Large intestine (tissue), 3 donors: ENCODE results near the gene ZNF554. TPM values are rescaled to one million over a fixed set of nuclear protein-coding genes. Genes with fewer than 3 reads are reported as not detected.

Experiments
- DNase-seq, 2 donors: peaks; one replicate each; pipeline versions ENCODE4 v3.0.0 to v3.0.0-alpha.2; 2013
- H3K27ac ChIP-seq: one replicate; pipeline ENCODE4 v1.5.1; 2013; ENCODE audit warnings: low read length
- H3K27me3 ChIP-seq: 2 replicates; pipeline ENCODE4 v1.6.1; 2013; ENCODE audit warnings: low read length; ENCODE audit not compliant: control insufficient read depth, insufficient read depth
- H3K36me3 ChIP-seq: 2 replicates; pipeline ENCODE4 v1.6.1; 2013; ENCODE audit warnings: low read length; ENCODE audit not compliant: control insufficient read depth, insufficient read depth
- H3K4me1 ChIP-seq: one replicate; pipeline ENCODE4 v1.6.1; 2013; ENCODE audit warnings: low read length; ENCODE audit not compliant: control insufficient read depth, insufficient read depth
- H3K4me3 ChIP-seq: one replicate; pipeline ENCODE4 v1.5.1; 2013; ENCODE audit warnings: low read length
- H3K9me3 ChIP-seq: one replicate; pipeline ENCODE4 v1.6.1; 2013; ENCODE audit warnings: mild to moderate bottlenecking, low read depth, low read length, moderate library complexity; ENCODE audit not compliant: control insufficient read depth
- WGBS: methylation state at CpG from one replicate; pipeline ENCODE4 v1.1.5; 2013; ENCODE audit warnings: low lambda C conversion rate; ENCODE audit not compliant: insufficient coverage; 5-methylcytosine and 5-hydroxymethylcytosine counted together
- polyA plus RNA-seq: library from polyadenylated mRNA; unstranded; fragments of 120-200 nt; gene quantifications from one replicate; pipeline ENCODE4 v1.2.1, GENCODE V29; 2013

Gene ZNF554
- polyA plus RNA-seq, 1 donor, result 5.5 TPM

DNA sequence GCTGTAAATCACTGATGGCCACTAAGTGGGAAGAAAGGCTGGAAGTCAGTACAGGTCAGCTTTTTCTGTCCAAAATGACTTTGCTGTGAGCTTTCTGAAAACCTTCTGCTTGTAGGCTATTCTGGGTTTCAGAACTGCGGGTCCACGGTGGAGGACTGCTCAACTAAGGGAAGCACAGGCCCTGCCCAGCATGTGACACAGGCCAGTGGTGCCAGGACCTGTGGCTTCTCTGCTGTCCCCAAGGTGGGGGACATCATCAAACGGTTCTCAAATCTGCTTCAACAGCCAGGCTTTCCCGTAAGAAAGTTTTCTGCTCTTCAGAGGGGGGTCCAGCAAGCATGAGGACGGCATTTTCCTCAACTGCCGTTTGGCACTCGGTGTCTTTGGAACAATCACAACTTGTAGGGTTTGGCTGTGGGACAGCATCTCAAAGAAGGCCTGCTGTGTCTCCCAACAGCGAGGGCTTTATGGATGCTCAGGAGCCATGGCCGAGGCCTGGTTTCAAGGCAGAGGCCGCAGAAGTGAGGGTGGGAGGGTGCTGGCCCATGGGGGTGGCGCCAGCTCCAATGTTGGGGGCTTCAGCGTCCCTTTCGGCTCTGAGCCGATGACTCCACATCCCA is 40.4 kb upstream of the ZNF554 start:
- Histone ChIP-seq H3K4me1 (peaks cover 14% of the 10 kb centered on the region), H3K27me3 (no peaks in the 10 kb centered on the region), H3K9me3 (no peaks in the 10 kb centered on the region), H3K27ac (no peak overlapping the region), H3K36me3 (no peaks in the 10 kb centered on the region), H3K4me3 (no peak overlapping the region)
- WGBS, result no CpG with 5 or more reads among the region's 14 CpGs
- no peak for DNase-seq

DNA sequence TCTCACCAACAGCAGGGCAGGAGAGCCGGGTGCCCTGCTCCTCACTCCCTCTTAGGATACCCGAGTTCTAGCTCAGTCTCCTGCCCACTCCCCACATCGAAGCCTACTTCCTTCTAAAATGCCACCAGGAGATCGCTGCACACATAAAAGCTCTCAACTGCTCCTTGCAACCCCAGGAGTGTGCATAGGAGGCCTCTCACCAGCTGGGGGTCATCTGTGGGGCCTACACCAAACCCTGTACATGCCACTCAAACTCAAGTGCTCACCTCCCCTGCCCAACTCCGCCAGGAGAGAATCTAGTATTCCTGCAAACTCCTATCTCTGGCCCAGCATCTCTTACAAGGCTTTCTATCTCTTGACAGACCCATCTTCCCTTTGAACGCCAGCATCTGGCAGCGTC is 39.4 kb upstream of the ZNF554 start:
- Histone ChIP-seq H3K4me1 (peaks cover 23% of the 10 kb centered on the region), H3K4me3 (no peak overlapping the region), H3K36me3 (no peaks in the 10 kb centered on the region), H3K27ac (no peak overlapping the region), H3K27me3 (no peaks in the 10 kb centered on the region), H3K9me3 (no peaks in the 10 kb centered on the region)
- no peak for DNase-seq
- WGBS, result no CpG with 5 or more reads among the region's 7 CpGs

DNA sequence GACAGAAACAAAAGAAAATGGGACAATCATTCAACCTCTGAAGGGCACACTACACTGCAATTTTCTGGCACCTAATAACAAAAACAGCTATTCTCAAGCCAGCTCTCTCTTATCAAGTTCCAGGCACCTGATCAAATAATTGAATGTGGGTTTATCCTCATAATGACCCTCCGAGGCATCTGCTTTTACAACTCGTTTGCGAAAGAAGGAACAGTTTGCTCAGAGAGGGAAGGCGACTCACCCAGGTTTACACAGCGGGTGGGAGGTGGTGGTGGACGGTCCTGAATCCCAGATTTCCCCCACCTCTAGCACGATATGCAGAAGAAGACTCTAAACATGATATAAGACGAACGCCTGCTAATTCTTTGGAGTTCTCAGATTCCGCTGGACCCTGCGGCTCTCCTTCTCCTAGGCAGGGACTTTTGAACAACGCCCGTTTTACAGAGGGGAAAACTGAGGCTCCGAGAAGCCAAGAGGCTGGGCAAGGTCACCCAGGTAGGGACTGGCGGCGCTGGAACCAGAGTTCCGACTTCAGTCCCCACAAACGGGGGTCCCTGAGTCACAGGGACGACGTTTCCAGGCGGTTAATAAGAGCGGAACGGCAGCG is 37.2 kb upstream of the ZNF554 start:
- WGBS, result no CpG with 5 or more reads among the region's 24 CpGs
- peak overlapping the region; percentile 100 for H3K4me3 ChIP-seq
- H3K9me3 ChIP-seq, result no peaks in the 10 kb centered on the region
- H3K36me3 ChIP-seq, result no peaks in the 10 kb centered on the region
- peaks cover 23% of the 10 kb centered on the region for H3K4me1 ChIP-seq
- H3K27me3 ChIP-seq, result no peaks in the 10 kb centered on the region
- H3K27ac ChIP-seq, result peak overlapping the region; percentile 82
- DNase-seq, result peak in 1 of 2 donors; percentile 22

DNA sequence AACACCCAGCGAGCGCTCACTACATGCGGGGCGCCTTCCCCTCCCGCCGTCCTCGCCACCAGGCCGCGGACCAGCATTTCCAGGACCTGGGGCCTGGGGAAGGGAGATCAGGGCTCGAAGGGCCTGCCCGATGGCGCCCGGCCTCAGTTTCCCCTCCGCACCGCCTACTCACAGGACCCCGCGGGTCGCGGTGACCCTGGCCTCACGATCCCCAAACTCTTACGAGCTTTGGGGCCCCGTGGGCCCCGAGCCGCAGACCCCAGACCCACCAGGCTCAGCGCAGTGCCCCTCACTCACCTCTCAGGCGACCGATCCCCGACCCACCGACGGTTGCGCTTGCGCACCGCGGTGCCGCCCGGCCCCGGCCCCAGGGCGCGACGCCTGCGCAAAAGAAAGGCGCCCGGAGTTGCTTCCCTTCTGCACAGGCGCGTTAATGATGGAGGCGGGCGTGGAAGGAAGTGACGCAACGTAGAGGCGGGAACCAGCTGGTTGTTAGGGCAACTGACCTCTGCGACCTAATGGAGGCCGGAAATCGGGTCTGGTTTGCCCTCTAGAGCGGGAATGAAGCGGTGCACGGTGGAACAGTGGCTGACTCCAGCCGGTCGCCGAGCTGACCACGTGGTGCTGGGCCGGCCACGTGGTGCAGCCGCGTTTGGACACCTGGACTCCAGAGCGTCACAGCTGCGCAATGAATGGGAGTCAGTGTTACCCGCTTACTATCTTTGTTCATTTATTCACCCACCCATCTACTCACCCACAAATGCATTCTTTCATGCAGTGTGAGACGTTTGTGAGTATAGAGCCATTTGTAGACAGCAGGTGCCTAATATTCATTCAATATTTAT is 36.5 kb upstream of the ZNF554 start, which contains the start of gene SGTA:
SGTA (minus strand) TSS at position 338 of the 845 bp plus-strand sequence. CDS start 14,205 bp downstream, outside the sequence.
- Histone ChIP-seq H3K27me3 (no peaks in the 10 kb centered on the region), H3K36me3 (peaks cover under 1% of the 10 kb centered on the region), H3K4me1 (peaks cover 23% of the 10 kb centered on the region), H3K9me3 (no peaks in the 10 kb centered on the region), H3K4me3 (peak within 1 kb of the TSS; percentile 100), H3K27ac (peak within 1 kb of the TSS; percentile 82)
- peak; percentile 99 for DNase-seq
- no CpG with 5 or more reads among the region's 68 CpGs for WGBS

DNA sequence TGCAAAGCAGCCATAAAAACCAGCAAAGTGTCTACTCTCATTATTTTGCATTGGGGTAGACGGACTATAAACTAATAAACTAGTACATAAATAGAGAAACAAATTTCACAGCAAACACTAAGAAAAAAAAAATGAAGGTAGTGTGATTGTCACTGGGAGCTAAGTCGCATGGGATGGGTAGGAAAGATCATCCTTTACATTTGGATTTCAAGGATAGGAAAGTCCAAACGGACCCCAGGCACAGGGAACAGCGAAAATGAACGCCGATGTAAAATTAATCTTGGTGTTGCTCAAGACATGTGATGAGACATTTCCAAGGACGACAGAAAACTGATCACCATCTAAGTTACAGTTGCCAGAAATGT is 35.9 kb upstream of the ZNF554 start:
- Histone ChIP-seq H3K4me1 (peaks cover 23% of the 10 kb centered on the region), H3K27ac (peak overlapping the region; percentile 54), H3K36me3 (peaks cover 2% of the 10 kb centered on the region), H3K9me3 (no peaks in the 10 kb centered on the region), H3K4me3 (no peak overlapping the region), H3K27me3 (no peaks in the 10 kb centered on the region)
- 82% methylated on average over 2 of the region's 7 CpGs for WGBS
- DNase-seq, result no peak

DNA sequence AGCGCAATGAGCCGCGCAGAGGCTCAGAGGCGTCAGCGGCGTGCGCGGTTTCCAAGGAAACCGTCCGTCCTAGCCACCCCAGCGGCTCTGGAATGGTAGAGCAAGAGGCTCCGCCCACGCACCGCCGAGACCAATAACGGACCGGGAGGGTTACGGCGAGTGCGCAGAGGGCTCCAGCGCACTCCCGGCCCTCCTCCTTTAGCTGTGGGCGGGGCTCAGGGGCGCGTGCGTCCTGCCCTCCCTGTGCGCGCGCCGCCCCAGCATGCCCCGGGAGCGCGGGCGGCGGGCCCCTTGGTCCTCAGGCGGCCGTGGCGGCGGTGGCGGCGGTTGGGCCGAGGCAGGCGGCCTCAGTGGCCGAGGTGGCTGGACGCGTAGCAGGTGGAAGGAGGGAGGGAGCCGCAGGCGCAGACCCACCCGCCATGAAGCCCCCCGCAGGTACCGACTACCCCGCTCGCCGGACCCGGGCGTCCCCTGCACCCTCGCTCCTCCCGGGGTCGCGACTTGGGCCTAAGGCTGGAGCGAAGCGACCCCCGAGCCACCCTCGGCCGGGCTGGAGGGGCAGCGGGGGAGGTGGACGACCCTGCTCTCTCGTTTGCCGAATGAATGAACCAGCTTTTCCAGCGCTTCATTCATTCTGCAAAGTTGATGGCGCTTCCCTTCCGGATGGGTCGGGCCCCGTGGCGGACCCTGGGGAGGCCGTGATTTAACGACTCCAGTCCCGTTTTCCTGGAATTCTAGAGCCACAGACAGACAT is 34.2 kb upstream of the ZNF554 start, which contains the start of gene THOP1:
THOP1 (plus strand) TSS at position 260 of the 754 bp plus-strand sequence; CDS start at position 420, 160 bp downstream.
- no peaks in the 10 kb centered on the region for H3K27me3 ChIP-seq
- peak within 1 kb of the TSS; percentile 70 for H3K27ac ChIP-seq
- H3K9me3 ChIP-seq, result no peaks in the 10 kb centered on the region
- H3K4me1 ChIP-seq, result peaks cover 23% of the 10 kb centered on the region
- H3K4me3 ChIP-seq, result peak within 1 kb of the TSS; percentile 91
- WGBS, result no CpG with 5 or more reads among the region's 78 CpGs
- DNase-seq, result peak; percentile 99
- peaks cover 4% of the 10 kb centered on the region for H3K36me3 ChIP-seq

DNA sequence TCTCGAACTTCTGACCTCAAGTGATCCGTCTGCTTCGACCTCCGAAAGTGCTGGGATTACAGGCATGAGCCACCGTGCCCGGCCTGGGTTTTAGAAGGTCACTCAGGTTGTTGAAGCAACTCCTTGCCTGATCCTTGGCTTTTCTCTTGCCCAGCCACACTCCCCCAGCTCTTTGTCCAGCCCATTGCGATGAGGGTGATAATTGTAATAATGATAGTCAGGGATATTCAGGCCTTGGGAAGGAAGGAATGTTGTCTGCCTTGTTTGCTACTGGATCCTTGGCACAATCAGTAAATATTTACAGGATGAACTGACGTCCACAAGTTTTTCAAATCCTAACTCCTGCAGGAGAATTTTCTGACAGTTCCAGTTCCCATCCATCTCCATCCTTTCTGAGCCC is 32.6 kb upstream of the ZNF554 start:
- Histone ChIP-seq H3K9me3 (no peaks in the 10 kb centered on the region), H3K36me3 (peaks cover 16% of the 10 kb centered on the region), H3K27me3 (no peaks in the 10 kb centered on the region), H3K27ac (no peak overlapping the region), H3K4me1 (peaks cover 20% of the 10 kb centered on the region), H3K4me3 (no peak overlapping the region)
- WGBS, result no CpG with 5 or more reads among the region's 8 CpGs
- DNase-seq, result no peak

DNA sequence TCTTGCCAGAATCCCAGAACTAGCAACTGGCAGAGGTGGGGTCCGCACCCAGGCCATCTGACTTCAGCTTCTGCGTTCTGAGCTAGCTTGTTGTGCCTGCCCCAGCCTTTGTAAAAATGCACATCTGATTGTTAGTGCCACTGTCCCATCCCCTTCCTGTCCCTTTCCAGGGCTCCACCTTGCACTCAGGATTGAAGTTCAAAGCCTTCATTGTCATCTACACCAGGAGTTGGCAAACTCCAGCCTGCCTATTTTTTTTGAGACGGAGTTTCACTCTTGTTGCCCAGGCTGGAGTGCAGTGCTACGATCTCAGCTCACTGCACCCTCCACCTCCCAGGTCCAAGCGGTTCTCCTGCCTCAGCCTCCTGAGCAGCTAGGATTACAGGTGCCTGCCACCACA is 31.4 kb upstream of the ZNF554 start:
- H3K27ac ChIP-seq, result no peak overlapping the region
- H3K36me3 ChIP-seq, result peaks cover 16% of the 10 kb centered on the region
- WGBS, result no CpG with 5 or more reads among the region's 5 CpGs
- no peaks in the 10 kb centered on the region for H3K27me3 ChIP-seq
- peaks cover 20% of the 10 kb centered on the region for H3K4me1 ChIP-seq
- no peaks in the 10 kb centered on the region for H3K9me3 ChIP-seq
- H3K4me3 ChIP-seq, result no peak overlapping the region
- DNase-seq, result no peak

DNA sequence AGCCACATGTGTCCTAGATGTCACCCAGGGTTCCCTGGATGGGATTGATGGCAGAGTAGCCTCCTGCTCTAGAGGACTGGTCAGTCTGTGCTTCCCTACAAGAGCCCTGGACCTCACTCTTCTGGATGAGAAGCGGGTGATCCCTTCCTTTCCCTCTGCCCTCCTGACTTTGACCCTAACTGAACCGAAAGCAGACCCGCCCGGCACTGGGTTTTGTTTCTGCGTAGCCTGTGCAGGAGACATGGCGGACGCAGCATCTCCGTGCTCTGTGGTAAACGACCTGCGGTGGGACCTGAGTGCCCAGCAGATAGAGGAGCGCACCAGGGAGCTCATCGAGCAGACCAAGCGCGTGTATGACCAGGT is 29.5 kb upstream of the ZNF554 start:
- H3K27ac ChIP-seq, result no peak overlapping the region
- peaks cover 3% of the 10 kb centered on the region for H3K4me1 ChIP-seq
- H3K4me3 ChIP-seq, result no peak overlapping the region
- DNase-seq, result no peak
- H3K36me3 ChIP-seq, result peaks cover 26% of the 10 kb centered on the region
- no peaks in the 10 kb centered on the region for H3K9me3 ChIP-seq
- H3K27me3 ChIP-seq, result no peaks in the 10 kb centered on the region
- no CpG with 5 or more reads among the region's 14 CpGs for WGBS
